HFF-Myc (cell line): ENCODE results near the gene GDPD4.

Experiments used
- DNase-seq: peaks from one replicate; pipeline ENCODE4 v3.0.0-alpha.2; 2011; ENCODE audit warnings: low read depth; ENCODE audit errors: extremely low read depth
- H3K4me3 ChIP-seq: replicated peaks from 2 replicates; pipeline ENCODE4 v1.5.1; 2011; ENCODE audit warnings: low read depth, mild to moderate bottlenecking, control low read depth, low read length
- CTCF ChIP-seq: IDR thresholded peaks from 2 replicates; pipeline ENCODE4 v1.5.1; 2012; ENCODE audit warnings: mild to moderate bottlenecking, low read depth, low read length, control low read depth; ENCODE audit errors: missing control alignments

GDPD4 gene

GRCh38 chr11:77200351-77201268 lies 100.9 kb downstream of the GDPD4 start:
- DNase-seq: no peak
- no peak overlapping the region for H3K4me3 ChIP-seq
- TF ChIP-seq CTCF: no peak

GRCh38 chr11:77199137-77199745 lies 102.2 kb downstream of the GDPD4 start:
- TF ChIP-seq CTCF: no peak
- no peak overlapping the region for H3K4me3 ChIP-seq
- DNase-seq: no peak

- H3K4me3 ChIP-seq: no peak overlapping the region
- peak; percentile 53 for TF ChIP-seq CTCF
- peak; percentile 11 for DNase-seq
These were observed 103.0 kb downstream of the GDPD4 start for GRCh38 chr11:77198440-77198849.

GRCh38 chr11:77197626-77198320 lies 103.7 kb downstream of the GDPD4 start:
- no peak for TF ChIP-seq CTCF
- H3K4me3 ChIP-seq: no peak overlapping the region
- DNase-seq: no peak

GRCh38 chr11:77196961-77197360 lies 104.5 kb downstream of the GDPD4 start:
- DNase-seq: no peak
- no peak for TF ChIP-seq CTCF
- H3K4me3 ChIP-seq: no peak overlapping the region

- no peak for TF ChIP-seq CTCF
- no peak overlapping the region for H3K4me3 ChIP-seq
- DNase-seq: no peak
These were observed 106.3 kb downstream of the GDPD4 start for GRCh38 chr11:77195071-77195755.
